DMS53 treated with DMSO at 0.1 percent for 48 hours (cell line): ENCODE results near the gene ST3GAL6.

ENCODE experiments used
- DNase-seq: peaks from one replicate; lab custom pipeline; 2025; ENCODE audit not compliant: unreplicated experiment; lab: John Stamatoyannopoulos, UW

The ST3GAL6 gene

DNA sequence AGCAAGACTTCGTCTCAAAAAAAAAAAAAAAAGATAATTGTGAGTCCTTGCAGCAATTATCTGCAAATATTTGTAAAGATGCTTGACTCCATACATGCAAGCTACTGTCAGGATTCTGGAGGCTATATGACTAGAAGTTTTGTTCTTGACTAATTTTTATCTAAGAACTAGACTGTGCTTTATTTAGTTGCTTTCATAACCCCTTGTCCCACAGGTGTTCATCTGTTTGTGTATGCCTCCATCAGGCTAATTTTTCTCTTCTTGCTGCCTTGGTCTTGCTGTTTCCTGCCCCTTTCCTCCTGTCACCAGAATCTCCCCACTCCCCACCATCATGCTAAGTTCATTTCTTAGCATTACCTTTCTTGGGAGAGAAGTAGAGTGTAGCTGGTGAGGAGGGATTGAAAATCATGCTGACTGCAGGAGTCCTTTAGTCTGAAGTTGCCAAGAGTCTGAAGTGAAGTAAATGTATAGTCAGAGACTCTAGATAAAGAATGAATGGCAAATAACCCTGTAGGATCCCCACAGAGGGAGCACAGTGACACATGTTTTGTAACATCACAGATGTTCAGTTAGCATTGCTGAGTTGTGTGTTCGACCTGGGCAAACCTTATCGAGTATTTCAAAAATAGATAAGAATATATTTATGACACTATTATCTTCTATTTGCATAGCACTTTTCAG is 12.5 kb downstream of the ST3GAL6 start:
- DNase-seq, result no peak

DNA sequence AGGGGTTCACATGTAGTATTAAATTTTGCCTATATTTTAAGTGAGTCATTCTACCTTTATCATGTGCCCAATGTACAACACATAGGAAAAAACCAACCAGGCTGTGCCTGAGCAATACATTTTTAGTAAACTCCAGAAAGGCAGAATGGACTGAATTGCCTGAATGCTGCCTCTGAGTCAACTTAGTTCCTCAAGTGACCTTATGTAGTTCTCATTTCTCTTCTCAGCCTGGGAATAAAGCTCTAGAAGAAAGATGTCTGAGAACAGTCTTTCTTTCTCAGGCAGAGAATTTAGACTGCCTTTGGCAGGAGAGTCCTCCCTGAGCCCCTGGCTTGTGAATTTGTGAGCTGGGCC is 13.0 kb downstream of the ST3GAL6 start:
- no peak for DNase-seq

DNA sequence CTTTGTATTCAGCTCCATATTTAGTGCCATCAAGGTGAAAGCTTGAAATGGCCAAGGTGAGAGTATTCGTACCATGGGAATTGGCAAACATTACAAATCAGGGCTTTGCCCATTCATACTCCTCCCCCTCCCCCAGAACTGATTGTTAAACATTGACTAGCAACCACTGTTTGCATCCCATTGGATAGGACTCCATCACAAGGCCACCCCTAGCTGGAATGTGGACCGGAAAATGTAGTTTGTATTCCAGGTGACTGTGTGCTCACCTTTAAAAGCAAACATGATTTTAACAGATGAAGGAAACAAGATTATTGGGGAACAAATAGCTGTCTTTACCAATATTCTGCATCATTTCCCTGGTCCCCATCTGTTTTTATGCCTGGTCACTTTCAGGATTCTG is 14.1 kb downstream of the ST3GAL6 start:
- no peak for DNase-seq

DNA sequence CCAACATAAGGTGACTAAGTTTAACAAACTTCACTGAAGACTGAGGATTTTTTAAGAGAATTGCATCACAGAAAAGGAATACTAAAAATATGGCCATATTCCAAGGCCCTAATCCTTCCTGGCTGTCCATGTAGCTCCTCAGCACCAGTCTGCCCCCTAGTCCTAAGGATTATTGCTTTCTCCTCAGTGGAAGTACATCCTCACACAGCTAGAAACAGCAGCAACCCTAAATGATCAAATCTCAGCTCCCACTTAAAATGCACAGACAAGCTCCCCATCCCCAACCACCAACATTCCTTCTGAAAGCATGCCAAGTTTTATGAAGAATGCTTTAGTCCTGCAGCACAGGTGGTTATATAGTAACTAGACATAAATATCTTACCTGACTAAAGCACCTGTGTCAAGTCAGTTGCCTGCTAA is 14.7 kb downstream of the ST3GAL6 start:
- no peak for DNase-seq

DNA sequence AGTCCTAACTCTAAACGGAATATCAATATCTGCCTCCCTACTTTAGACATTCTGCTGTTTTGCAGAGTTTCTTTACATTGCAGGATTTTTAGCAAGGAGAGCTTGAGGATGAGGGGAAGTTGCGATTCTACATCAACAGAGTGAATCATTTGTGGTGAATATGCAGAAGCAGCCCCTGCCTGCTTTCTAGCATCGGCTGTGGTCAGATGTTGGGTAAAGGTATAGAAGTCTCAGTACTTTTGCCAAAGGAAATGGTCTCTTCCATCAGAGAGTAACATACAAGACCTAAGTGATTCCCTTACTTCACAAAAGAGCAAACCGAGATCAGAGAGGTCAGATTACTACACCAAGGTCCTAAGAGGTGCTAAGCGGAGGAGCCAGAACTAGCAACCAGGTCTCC is 15.2 kb downstream of the ST3GAL6 start:
- no peak for DNase-seq

DNA sequence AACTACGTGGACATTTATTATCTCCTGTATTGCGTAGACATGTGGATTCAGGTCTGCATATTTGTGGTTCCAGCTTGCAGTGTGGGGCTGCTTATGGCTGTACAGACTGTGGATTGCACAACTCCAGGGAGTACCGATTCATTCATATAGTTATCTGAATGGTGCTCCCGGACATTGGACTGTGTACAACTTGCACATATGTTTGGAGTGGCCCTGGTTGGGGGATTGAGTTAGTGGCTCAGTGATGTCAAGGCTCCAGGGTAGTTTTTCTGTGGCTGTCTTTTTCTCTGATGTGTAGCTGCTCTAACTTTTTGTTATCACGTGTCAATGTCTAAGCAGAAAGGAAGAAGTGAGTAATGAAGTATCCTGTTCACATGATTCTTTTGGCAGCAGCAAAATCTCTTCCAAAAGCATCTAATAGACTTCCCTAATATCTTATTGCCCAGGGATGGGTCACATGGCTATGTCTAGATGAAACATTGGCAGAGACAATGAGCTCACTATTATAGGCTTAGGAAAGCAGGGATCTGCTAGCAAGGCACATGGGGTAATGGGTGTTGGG is 15.8 kb downstream of the ST3GAL6 start:
- DNase-seq, result no peak

DNA sequence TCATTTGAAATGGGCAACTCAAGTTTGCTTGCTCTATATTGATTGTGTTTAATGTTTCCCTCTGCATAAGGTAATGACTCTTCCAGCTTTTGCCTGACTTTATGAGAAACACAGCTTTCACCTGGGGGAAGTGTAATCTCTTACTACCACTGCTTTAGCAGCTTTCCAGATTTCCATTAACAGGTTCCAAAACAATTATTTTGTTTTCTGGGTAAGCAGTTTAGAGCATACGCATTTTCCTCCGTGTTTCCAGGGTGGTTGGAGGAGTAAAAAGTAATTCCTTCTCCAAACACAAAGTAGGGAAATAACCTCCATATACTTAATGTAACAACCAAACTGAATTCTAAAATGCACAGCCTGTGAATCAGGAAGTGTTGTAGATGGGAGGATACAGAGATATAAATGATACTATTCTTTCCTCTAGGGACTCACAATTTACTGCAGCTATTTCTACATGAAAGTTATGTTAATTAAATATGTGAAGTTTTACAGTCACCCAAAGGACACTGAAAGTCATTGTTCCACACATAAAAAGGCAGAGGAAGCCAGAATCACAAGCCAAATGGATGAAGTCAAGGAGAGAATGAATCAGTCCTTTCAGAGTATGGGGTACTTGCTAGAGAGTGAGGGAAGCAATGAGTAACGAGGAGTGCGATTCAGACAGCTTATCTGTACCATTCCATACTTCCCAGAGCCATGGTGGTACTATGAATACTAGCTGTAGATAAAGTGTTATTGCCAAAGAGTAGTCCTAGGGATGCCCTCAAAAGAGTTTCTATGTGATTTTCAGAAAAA is 16.6 kb downstream of the ST3GAL6 start:
- no peak for DNase-seq

DNA sequence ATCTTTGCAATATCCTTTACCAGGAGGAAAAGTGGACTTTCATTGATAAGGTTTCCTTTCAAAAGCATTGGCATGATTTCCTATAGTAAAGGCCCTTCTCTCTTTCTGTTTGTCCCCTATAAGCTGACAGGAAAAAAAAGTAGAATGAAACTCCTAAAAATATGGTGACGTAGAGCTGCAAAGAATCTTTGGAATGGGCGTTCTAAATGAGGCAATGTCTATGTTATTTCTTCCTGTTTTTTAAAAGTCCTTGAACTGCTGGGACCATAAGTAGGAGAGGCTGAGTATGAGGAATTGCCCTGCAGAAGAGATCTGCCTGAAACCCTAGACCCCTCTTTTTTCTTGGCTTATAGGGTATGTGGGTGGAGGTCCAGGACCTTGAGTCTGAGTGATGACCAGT is 17.2 kb downstream of the ST3GAL6 start:
- DNase-seq, result no peak

DNA sequence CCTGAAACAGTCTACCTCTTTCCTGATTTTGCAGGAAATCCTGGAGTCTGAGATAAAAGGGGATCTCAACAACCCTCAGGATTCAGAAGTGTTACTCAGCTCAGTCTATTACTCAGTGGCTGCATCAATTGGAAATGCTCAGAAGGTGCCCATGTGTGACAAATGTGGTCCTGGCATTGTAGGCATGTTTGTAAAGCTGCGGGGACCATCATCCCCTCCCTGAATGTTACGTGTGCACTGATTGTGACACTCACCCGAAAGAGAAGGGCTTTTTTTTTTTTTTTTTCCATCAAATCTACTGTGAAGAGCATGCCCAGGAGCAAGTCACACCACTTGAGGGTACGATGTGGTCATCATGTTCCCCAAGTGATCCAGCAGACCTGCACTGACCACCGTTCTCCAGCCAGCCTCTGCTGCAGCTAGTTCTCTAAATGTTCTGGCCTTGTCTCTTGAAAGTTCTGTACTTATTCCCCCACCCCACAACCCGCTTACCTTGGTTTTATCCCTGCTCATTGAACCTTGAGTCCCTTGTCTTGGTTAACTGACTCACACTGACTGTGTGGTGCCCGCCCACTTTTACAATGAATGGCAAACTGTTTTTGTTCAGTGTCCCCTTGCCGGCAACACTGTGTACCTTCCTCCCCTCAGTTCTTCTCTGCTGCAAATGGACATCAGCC is 19.8 kb downstream of the ST3GAL6 start:
- DNase-seq, result no peak

DNA sequence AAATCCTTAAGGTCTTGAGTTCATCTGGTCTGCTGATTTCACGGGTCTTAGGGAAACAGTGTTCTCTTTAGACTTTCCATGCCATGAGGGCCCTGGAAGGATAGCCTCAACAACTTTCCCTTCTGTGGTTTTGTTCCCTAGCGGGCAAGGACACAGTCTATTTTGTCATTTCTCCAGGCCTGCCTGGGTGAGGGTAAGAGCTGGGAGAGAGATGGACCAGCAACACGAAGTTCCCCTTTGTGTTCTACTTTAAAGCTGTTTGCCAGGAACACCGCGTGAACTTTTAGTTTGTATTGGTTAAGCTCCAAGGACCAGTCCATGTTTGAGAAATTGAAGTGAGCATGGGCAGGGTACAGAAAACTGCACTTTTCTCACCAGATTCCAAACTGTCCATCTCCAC is 20.9 kb downstream of the ST3GAL6 start:
- no peak for DNase-seq

DNA sequence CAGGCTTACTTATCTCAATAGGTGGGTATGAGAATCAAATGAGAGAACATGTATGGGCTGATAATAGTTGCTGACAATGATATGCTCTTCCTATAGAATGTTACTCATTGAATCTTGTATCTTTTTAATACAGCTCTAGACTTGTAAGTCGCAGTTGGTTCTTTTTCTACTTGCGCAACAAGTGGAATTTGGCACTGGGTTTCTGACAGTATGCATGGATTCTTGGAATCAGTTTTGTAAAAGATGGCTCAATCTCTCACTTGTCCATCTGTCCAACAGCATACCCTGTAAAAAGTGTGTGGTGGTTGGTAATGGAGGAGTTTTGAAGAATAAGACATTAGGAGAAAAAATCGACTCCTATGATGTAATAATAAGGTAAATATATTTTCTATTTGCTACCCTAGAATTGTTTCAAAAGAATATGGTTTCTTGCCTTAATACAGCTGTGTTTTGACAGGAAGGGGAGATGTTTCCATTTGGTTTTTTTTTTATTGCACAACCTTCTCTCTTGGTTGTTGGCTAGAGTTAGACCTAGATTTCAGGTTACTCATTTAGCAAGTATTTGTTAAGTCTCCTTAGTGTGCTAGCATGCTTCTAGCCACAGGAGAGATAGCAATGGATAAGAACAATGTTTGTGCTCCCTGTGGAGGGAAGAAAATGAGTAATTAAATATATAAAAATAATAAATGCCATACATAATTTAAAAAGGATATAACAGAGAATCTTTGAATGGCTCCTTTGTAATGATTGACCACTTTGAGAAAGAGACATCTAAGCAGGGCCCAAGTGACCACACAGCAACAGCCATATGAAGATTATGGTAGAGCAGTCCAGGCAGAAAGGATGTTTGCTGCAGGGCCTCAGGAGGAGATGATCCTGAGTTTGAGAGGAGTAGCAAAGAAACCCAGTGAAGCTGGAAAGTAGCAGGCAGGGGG is 21.8 kb downstream of the ST3GAL6 start:
- DNase-seq, result no peak

DNA sequence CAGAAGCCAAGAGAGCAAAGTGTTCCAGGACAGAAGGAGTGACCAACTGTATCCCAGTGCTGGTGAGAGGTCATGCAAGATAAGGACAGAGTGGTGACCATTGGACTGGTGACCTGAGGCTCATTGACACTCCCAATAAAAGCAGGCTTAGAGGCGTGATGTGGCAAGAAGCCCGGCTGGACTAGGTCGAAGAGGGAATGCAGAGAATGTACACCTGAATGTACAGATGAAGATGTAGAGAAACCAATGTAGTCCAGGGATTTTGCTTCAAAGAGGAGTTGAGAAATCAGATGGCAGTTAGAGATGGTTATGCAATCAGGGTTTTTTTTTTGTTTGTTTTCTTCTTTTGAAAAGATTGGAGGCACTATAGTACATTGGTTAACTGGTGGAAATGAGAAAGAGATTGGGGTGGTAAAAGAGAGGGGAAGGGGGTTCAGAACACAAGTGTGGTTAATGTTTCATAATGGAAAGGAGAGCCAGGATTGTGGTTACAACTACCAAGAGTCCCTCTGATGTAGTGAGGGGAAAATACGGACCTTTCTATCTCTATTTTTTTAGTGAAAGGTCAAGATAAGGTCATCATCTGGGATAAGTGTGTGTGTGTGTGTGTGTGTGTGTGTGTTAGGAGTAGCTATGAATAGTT is 23.3 kb downstream of the ST3GAL6 start:
- no peak for DNase-seq

DNA sequence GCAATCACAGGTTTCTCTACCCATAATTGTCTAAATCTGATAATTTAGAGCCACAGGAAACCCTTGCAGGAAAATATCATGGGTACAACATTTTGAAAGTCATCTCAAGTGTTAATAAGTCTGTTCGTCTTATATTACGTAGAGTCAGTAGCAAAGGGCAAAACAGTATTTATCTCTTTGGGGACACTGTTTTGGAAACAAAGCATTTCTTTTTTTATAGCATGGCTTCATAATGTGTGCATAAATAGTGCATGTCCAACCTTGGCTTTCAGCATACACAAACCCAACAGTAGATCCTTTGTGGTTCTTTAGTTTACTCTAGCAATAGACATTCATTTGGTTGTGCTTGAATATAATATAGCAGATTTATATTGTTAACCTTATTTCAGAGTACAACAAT is 24.0 kb downstream of the ST3GAL6 start:
- no peak for DNase-seq

DNA sequence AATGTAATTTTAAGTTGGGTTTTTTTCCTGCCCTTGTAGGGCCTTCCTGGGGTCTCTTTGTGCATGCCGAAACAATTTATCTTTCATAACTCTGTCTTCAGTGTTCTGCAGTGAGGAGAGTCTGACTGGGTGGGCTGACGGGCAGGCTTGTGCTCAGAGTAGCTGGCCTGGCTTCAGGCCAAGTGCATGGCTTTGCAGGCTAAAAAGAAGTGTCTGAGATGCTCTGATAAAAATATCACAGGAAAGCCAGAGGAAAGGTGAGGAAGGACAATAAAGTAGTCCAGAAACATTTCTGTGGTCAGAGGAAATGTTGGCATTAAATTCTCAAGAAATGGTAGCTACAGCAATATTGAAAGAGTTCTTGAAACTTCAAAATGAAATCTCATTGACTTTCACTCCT is 25.5 kb downstream of the ST3GAL6 start:
- no peak for DNase-seq

DNA sequence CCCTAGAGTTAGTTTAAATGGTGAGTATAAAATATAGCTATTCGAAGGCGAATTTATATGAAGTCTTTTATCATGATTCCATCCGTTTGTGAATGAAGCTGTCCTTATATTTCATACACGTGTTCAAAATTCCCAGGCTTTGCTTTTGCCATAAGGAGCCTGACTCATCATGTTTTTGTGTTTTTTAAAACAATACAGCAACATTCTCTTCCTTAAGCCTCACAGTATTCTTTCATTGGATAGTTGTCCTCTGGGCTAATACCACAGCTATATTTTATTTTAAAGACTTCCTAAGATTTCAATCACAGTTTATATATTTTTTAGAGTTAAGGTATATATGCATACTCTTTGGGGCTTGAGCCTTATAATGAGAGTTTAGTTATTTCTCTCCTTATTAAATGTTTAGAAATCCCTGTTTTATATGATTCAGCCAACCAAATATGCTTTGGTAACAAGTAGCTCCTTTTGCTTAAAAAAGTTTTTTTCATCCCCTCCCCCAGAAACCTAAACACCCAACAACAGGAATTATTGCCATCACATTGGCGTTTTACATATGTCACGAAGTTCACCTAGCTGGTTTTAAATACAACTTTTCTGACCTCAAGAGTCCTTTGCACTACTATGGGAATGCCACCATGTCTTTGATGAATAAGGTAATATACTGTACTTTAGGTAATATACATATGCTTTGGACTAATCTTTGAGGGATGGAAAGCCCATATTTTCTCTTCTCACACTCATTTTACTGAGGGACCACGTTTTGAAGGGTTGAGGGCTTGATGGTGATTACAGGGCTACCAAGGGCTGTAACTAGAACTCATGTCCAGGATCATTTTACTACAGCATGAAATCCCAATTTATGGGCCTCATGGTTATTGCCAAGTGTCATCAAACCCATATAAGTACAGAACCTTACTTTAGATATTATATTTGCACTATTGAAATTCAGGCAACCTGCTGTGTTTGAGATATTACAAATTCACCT is 28.5 kb downstream of the ST3GAL6 start:
- no peak for DNase-seq

DNA sequence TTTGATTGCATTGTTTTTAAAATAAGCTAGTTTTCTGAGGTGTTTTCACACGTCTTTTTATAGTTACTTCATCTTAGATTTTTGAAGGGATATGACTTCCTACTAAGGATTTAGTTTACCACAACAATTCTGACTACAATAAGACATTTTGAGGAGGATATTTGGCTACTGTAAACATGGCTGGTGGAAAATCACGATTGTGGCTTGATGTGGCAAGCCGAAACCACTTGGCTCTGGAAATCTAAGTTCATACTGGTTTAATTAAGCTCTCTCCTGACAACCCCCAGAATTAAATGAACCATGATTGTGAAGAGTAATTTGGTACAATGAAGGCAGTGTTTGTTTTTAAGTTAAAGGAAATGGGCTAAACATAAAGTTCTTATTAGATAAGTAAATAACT is 30.8 kb downstream of the ST3GAL6 start:
- DNase-seq, result no peak

DNA sequence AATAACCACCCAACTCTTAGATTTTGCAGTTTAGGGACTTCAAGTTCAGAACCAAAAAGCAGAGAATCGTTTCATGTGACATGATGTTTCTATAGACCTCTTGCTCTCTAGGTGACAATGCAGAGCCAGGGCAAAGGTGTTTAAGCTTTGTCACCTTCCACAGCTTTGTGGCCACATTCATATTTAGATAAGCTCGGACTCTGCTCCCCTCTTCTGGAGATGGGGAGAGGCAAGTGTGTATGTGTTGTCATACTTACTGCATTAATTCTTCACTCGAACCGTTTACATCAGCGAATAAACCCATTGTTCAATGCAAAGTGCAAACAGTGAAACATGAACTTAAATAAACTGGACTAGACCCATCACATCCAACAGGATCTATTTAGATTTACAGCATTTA is 33.2 kb downstream of the ST3GAL6 start:
- DNase-seq, result no peak

DNA sequence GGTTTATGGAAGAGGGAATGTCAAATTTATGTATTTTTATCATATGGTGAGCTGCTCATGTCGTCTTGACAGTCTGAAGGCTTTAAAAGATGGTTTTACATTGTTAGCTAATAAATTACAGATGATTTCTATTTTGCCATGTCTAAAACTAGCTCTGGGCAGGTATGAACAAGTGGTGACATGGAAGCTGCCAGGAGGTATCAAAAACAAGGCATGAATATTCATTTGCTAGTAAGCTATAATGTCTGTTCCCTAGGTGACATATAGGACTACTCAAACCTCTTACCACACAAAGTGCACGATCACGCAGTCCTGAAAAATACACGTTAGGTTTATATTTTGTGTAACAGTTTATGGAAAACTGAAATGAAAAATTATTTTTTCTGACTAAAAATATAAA is 34.8 kb downstream of the ST3GAL6 start:
- DNase-seq, result no peak

DNA sequence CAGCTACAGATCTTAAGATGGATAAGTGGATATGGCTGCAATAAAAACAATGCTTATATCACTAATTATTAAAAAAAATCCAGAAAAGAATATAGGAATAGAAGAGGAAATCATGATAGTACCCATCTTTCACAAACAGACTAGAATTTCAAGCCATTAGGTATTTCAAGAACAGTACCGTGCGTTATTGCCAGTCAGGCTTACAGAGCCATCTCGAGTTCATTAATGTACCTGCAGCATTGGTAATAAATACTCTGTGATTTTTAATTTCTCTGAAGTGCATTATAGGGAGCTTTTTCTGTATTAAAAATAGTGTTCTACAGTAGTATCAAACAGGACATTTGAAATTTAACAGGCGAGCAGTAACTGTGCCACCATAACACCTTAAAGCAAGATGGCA is 35.7 kb downstream of the ST3GAL6 start:
- no peak for DNase-seq
